ENCODE measurements around the gene LITAFD. TPM values are rescaled to one million over a fixed set of nuclear protein-coding genes. Genes with fewer than 3 reads are reported as not detected.
"Not testable (repeated sequence)": the region's sequence is repeated elsewhere in the genome, so short reads cannot be mapped to it uniquely, and the experiment has no call there.

Gene LITAFD
- total RNA-seq, 1 donor from 2014 or later = not detected

DNA sequence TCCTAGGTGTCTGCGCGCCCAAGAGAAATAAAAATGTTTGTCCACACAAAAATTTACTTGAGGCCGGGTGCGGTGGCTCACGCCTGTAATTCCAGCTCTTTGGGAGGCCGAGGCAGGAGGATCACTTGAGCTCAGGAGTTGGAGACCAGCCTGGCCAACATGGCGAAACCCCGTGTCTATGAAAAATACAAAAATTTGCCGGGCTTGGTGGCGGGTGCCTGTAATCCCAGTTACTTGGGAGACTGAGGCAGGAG is 12.2 kb upstream of the LITAFD start:
- not testable (repeated sequence) for H3K27ac ChIP-seq (ENCODE audit: low read depth, low read length); H3K9ac ChIP-seq (ENCODE audit: low read depth in 1 of 3, low read length in 3 of 3); H3K36me3 ChIP-seq (ENCODE audit: control insufficient read depth in 3 of 3, insufficient read depth in 3 of 3, low read length in 3 of 3); H3K4me3 ChIP-seq (ENCODE audit: low read length in 3 of 3); H3K9me3 ChIP-seq (ENCODE audit: control insufficient read depth in 3 of 3, low read length in 3 of 3)
- Histone ChIP-seq H3K4me1 (ENCODE audit: control insufficient read depth in 3 of 3, insufficient read depth in 3 of 3, low read length in 3 of 3) (peaks cover 20 to 30% (median 26%) of the 10 kb centered on the region in 3 donors), H3K27me3 (ENCODE audit: control insufficient read depth in 3 of 3, insufficient read depth in 3 of 3, low read length in 3 of 3) (peaks cover 13 to 35% (median 26%) of the 10 kb centered on the region in 3 donors)

DNA sequence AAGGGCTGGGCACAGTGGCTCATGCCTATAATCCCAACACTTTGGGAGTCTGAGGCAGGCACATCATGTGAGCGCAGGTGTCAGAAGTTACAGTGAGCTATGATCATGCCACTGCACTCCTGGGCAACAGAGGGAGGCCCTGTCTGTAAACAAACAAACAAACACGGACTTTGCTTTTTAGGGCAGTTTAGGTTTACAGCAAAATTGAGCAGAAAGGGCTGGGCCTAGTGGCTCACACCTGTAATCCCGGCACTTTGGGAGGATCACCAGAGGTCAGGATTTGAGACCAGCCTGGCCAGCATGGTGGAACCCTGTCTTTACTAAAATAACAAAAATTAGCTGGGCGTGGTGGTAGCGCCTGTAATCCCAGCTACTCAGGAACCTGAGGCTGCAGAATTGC is 10.1 kb upstream of the LITAFD start:
- no peak overlapping the region for H3K9ac ChIP-seq (ENCODE audit: low read depth in 1 of 3, low read length in 3 of 3)
- no peak overlapping the region for H3K27ac ChIP-seq (ENCODE audit: low read depth, low read length)
- peaks cover 3 to 14% (median 12%) of the 10 kb centered on the region in 3 donors for H3K4me1 ChIP-seq (ENCODE audit: control insufficient read depth in 3 of 3, insufficient read depth in 3 of 3, low read length in 3 of 3)

DNA sequence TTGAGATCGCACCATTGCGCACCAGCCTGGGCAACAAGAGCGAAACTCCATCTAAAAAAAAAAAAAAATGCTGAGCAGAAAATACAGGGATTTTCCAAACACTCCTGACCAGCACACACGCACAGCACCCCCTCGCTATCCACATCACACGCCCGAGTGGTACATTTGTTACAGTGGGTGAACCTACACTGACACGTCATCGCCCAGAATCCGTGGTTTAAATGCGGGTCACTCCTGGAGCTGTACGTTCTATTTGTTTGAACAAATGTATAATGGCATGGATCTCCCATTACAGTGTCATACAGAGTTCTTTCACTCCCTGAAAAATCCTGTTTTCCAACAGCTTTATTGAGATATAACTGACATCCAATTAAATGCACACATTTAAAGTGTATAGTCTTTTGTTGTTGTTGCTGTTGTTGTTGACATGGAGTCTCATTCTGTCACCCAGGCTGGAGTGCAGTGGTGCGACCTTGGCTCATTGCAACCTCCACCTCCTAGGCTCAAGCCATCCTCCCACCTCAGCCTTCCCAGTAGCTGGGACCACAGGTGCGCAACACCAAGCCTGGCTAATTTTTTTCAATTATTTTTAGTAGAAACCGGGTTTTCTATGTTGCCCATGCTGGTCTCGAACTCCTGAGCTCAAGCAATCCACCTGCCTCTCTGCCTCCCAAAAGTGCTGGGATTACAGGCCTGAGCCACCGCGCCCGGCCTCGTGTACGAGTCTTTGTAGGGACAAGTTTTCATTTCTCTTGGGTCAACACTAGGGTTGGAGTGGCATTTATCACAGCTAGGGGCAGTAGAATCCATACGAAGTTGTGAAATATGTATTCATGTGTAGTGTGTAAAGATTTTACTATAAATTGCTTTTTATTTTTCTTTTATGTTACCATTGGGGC is 8.9 kb upstream of the LITAFD start:
- Histone ChIP-seq H3K4me3 (ENCODE audit: low read length in 3 of 3) (no peak overlapping the region), H3K9me3 (ENCODE audit: control insufficient read depth in 3 of 3, low read length in 3 of 3) (no peaks in the 10 kb centered on the region), H3K4me1 (ENCODE audit: control insufficient read depth in 3 of 3, insufficient read depth in 3 of 3, low read length in 3 of 3) (peaks cover 2 to 4% (median 3%) of the 10 kb centered on the region in 3 donors), H3K9ac (ENCODE audit: low read depth in 1 of 3, low read length in 3 of 3) (no peak overlapping the region), H3K27me3 (ENCODE audit: control insufficient read depth in 3 of 3, insufficient read depth in 3 of 3, low read length in 3 of 3) (peaks cover 0 to 3% (median 0%) of the 10 kb centered on the region in 3 donors), H3K27ac (ENCODE audit: low read depth, low read length) (no peak overlapping the region), H3K36me3 (ENCODE audit: control insufficient read depth in 3 of 3, insufficient read depth in 3 of 3, low read length in 3 of 3) (no peaks in the 10 kb centered on the region)

More for the DNA sequence above, 10.1 kb upstream of the LITAFD start:
- no peaks in the 10 kb centered on the region for H3K36me3 ChIP-seq (ENCODE audit: control insufficient read depth in 3 of 3, insufficient read depth in 3 of 3, low read length in 3 of 3)
- no peaks in the 10 kb centered on the region for H3K9me3 ChIP-seq (ENCODE audit: control insufficient read depth in 3 of 3, low read length in 3 of 3)
- no peak overlapping the region for H3K4me3 ChIP-seq (ENCODE audit: low read length in 3 of 3)
- H3K27me3 ChIP-seq (ENCODE audit: control insufficient read depth in 3 of 3, insufficient read depth in 3 of 3, low read length in 3 of 3) = peaks cover 8 to 15% (median 10%) of the 10 kb centered on the region in 3 donors

GRCh38 chr16:8873866-8874195 is 8.3 kb upstream of the LITAFD start:
- H3K4me3 ChIP-seq (ENCODE audit: low read length in 3 of 3); H3K27ac ChIP-seq (ENCODE audit: low read depth, low read length); H3K27me3 ChIP-seq (ENCODE audit: control insufficient read depth in 3 of 3, insufficient read depth in 3 of 3, low read length in 3 of 3); H3K9me3 ChIP-seq (ENCODE audit: control insufficient read depth in 3 of 3, low read length in 3 of 3); H3K36me3 ChIP-seq (ENCODE audit: control insufficient read depth in 3 of 3, insufficient read depth in 3 of 3, low read length in 3 of 3); H3K4me1 ChIP-seq (ENCODE audit: control insufficient read depth in 3 of 3, insufficient read depth in 3 of 3, low read length in 3 of 3); H3K9ac ChIP-seq (ENCODE audit: low read depth in 1 of 3, low read length in 3 of 3): not testable (repeated sequence)

- Histone ChIP-seq H3K9ac (ENCODE audit: low read depth in 1 of 3, low read length in 3 of 3) (no peak overlapping the region), H3K27ac (ENCODE audit: low read depth, low read length) (no peak overlapping the region), H3K4me3 (ENCODE audit: low read length in 3 of 3) (no peak overlapping the region), H3K4me1 (ENCODE audit: control insufficient read depth in 3 of 3, insufficient read depth in 3 of 3, low read length in 3 of 3) (peaks cover 1 to 3% (median 1%) of the 10 kb centered on the region in 3 donors), H3K36me3 (ENCODE audit: control insufficient read depth in 3 of 3, insufficient read depth in 3 of 3, low read length in 3 of 3) (no peaks in the 10 kb centered on the region), H3K27me3 (ENCODE audit: control insufficient read depth in 3 of 3, insufficient read depth in 3 of 3, low read length in 3 of 3) (peaks cover 0 to 2% (median 0%) of the 10 kb centered on the region in 3 donors), H3K9me3 (ENCODE audit: control insufficient read depth in 3 of 3, low read length in 3 of 3) (no peaks in the 10 kb centered on the region)
Measured at GRCh38 chr16:8874388-8874787, 7.8 kb upstream of the LITAFD start.

GRCh38 chr16:8875317-8875716 is 6.8 kb upstream of the LITAFD start:
- H3K36me3 ChIP-seq (ENCODE audit: control insufficient read depth in 3 of 3, insufficient read depth in 3 of 3, low read length in 3 of 3); H3K27ac ChIP-seq (ENCODE audit: low read depth, low read length); H3K9ac ChIP-seq (ENCODE audit: low read depth in 1 of 3, low read length in 3 of 3); H3K4me1 ChIP-seq (ENCODE audit: control insufficient read depth in 3 of 3, insufficient read depth in 3 of 3, low read length in 3 of 3); H3K9me3 ChIP-seq (ENCODE audit: control insufficient read depth in 3 of 3, low read length in 3 of 3); H3K27me3 ChIP-seq (ENCODE audit: control insufficient read depth in 3 of 3, insufficient read depth in 3 of 3, low read length in 3 of 3); H3K4me3 ChIP-seq (ENCODE audit: low read length in 3 of 3): not testable (repeated sequence)

DNA sequence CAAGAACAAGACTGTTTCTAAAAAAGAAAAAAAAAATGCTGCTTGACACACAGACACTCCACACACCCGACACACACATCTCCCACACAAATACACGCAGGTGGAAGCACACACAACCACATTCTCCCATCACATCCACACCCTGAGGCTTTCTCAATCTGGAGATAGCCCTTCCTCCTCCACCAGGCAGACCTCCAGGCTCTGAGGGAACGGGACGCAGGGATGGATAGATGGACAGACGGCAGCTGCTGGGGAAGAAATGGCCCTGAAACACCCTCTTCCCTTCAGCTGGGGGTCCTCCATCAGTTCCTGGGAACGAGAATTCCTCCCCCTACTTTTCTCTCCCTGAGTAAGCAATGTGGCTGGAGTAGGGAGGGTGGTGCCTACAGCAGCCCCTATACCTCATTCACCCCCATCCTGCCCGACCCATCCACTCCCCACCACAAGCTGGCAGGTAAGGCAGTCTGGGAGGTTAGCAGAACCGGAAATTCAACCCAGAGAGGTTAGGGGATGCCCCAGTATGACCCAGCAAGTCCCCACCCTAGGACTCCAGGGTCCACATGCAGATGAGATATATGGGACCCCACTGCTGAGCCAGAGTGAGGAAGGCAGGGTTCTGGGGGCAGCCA is 4.1 kb upstream of the LITAFD start:
- Histone ChIP-seq H3K27ac (ENCODE audit: low read depth, low read length) (no peak overlapping the region), H3K4me3 (ENCODE audit: low read length in 3 of 3) (no peak overlapping the region), H3K9ac (ENCODE audit: low read depth in 1 of 3, low read length in 3 of 3) (no peak overlapping the region), H3K9me3 (ENCODE audit: control insufficient read depth in 3 of 3, low read length in 3 of 3) (no peaks in the 10 kb centered on the region), H3K36me3 (ENCODE audit: control insufficient read depth in 3 of 3, insufficient read depth in 3 of 3, low read length in 3 of 3) (no peaks in the 10 kb centered on the region), H3K27me3 (ENCODE audit: control insufficient read depth in 3 of 3, insufficient read depth in 3 of 3, low read length in 3 of 3) (peaks cover 2 to 3% (median 2%) of the 10 kb centered on the region in 3 donors), H3K4me1 (ENCODE audit: control insufficient read depth in 3 of 3, insufficient read depth in 3 of 3, low read length in 3 of 3) (peaks cover 0 to 2% (median 0%) of the 10 kb centered on the region in 3 donors)

DNA sequence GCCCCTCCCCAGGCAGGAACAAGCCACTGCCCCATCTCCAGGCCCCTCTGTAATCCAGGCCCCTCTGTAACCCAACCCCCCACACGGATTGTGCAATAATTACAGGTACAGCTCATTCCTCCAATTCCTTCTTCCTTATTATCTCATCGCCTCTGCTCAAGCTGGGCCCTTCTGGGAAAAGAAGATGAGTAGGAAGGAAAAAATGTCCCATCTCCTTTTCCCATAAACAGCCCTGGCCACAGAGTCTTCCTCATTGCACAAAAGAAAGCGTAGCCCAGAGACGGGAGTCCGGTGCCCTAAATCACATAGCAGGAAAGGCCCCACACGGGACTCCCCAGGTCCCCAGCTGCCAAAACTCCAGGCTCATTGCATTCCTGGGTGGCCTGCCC is 3.6 kb upstream of the LITAFD start:
- Histone ChIP-seq H3K4me3 (ENCODE audit: low read length in 3 of 3) (no peak overlapping the region), H3K36me3 (ENCODE audit: control insufficient read depth in 3 of 3, insufficient read depth in 3 of 3, low read length in 3 of 3) (no peaks in the 10 kb centered on the region), H3K4me1 (ENCODE audit: control insufficient read depth in 3 of 3, insufficient read depth in 3 of 3, low read length in 3 of 3) (peaks cover 0 to 2% (median 0%) of the 10 kb centered on the region in 3 donors), H3K9ac (ENCODE audit: low read depth in 1 of 3, low read length in 3 of 3) (no peak overlapping the region), H3K27ac (ENCODE audit: low read depth, low read length) (no peak overlapping the region), H3K27me3 (ENCODE audit: control insufficient read depth in 3 of 3, insufficient read depth in 3 of 3, low read length in 3 of 3) (peaks cover 2 to 3% (median 2%) of the 10 kb centered on the region in 3 donors), H3K9me3 (ENCODE audit: control insufficient read depth in 3 of 3, low read length in 3 of 3) (no peaks in the 10 kb centered on the region)

DNA sequence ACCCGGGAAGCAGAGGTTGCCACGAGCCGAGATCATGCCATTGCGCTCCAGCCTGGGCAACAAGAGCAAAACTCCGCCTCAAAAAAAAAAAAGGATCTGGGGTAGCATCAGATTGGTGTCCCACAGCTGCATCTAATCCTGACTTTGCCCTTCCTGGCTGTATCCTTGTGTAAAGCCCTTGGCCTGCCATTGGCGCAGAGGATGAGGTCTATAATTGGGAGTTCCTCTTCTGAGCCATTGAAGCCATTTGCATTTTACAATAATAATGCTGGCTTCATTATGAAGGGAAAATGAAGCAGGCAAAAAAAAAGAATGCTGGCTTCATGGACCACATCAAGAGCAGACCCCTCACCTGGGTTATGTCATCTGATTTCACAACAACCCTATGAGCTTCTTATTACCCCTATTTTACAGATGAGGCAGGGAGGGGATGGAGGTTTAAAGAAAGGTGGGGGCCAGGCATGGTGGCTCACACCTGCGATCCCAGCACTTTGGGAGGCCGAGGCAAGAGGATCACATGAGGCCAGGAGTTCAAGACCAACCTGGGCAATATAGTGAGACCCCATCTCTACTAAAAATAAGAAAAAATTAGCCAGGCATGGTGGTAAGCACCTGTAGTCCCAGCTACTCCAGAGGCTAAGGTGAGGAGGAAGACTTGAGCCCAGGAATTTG is 1.2 kb upstream of the LITAFD start:
- no peak overlapping the region for H3K9ac ChIP-seq (ENCODE audit: low read depth in 1 of 3, low read length in 3 of 3)
- H3K27me3 ChIP-seq (ENCODE audit: control insufficient read depth in 3 of 3, insufficient read depth in 3 of 3, low read length in 3 of 3) = peaks cover 2 to 8% (median 7%) of the 10 kb centered on the region in 3 donors
- H3K36me3 ChIP-seq (ENCODE audit: control insufficient read depth in 3 of 3, insufficient read depth in 3 of 3, low read length in 3 of 3) = no peaks in the 10 kb centered on the region
- H3K4me3 ChIP-seq (ENCODE audit: low read length in 3 of 3) = no peak overlapping the region
- no peak overlapping the region for H3K27ac ChIP-seq (ENCODE audit: low read depth, low read length)
- H3K4me1 ChIP-seq (ENCODE audit: control insufficient read depth in 3 of 3, insufficient read depth in 3 of 3, low read length in 3 of 3) = peaks cover 10 to 21% (median 20%) of the 10 kb centered on the region in 3 donors
- H3K9me3 ChIP-seq (ENCODE audit: control insufficient read depth in 3 of 3, low read length in 3 of 3) = no peaks in the 10 kb centered on the region
